GM19193 (cell line): ENCODE results near the gene ATP9A.

ENCODE experiments used
- POLR2A ChIP-seq: IDR thresholded peaks from 4 replicates; pipeline ENCODE4 v1.6.1; 2011; ENCODE audit not compliant: insufficient read depth, insufficient read length; ENCODE audit errors: extremely low read depth

Gene ATP9A

GRCh38 chr20:51695574-51696303 lies 72.5 kb downstream of the ATP9A start:
- TF ChIP-seq POLR2A = no peak

- TF ChIP-seq POLR2A = no peak
Measured at GRCh38 chr20:51692806-51693400, 75.3 kb downstream of the ATP9A start.

GRCh38 chr20:51691703-51692102 lies 76.5 kb downstream of the ATP9A start:
- TF ChIP-seq POLR2A = no peak

GRCh38 chr20:51688600-51689244 lies 79.5 kb downstream of the ATP9A start:
- no peak for TF ChIP-seq POLR2A

GRCh38 chr20:51687630-51688029 lies 80.6 kb downstream of the ATP9A start:
- TF ChIP-seq POLR2A = no peak

GRCh38 chr20:51687108-51687507 lies 81.1 kb downstream of the ATP9A start:
- TF ChIP-seq POLR2A = no peak

- no peak for TF ChIP-seq POLR2A
Measured at GRCh38 chr20:51680067-51680749, 88.0 kb downstream of the ATP9A start.

GRCh38 chr20:51679254-51679921 lies 88.8 kb downstream of the ATP9A start:
- TF ChIP-seq POLR2A = no peak

- TF ChIP-seq POLR2A = no peak
Measured at GRCh38 chr20:51678026-51678697, 90.0 kb downstream of the ATP9A start.

GRCh38 chr20:51668947-51669346 lies 99.2 kb downstream of the ATP9A start:
- TF ChIP-seq POLR2A = no peak

GRCh38 chr20:51668515-51668914 lies 99.7 kb downstream of the ATP9A start:
- TF ChIP-seq POLR2A = no peak

- TF ChIP-seq POLR2A = no peak
Measured at GRCh38 chr20:51667491-51667890, 100.7 kb downstream of the ATP9A start.

GRCh38 chr20:51667002-51667408 lies 101.2 kb downstream of the ATP9A start:
- no peak for TF ChIP-seq POLR2A

- no peak for TF ChIP-seq POLR2A
Measured at GRCh38 chr20:51666126-51666525, 102.1 kb downstream of the ATP9A start.

GRCh38 chr20:51665543-51666118 lies 102.6 kb downstream of the ATP9A start:
- no peak for TF ChIP-seq POLR2A

- TF ChIP-seq POLR2A = no peak
Measured at GRCh38 chr20:51661609-51662178, 106.5 kb downstream of the ATP9A start.
